ENCODE results near the gene PAX5.

DNA sequence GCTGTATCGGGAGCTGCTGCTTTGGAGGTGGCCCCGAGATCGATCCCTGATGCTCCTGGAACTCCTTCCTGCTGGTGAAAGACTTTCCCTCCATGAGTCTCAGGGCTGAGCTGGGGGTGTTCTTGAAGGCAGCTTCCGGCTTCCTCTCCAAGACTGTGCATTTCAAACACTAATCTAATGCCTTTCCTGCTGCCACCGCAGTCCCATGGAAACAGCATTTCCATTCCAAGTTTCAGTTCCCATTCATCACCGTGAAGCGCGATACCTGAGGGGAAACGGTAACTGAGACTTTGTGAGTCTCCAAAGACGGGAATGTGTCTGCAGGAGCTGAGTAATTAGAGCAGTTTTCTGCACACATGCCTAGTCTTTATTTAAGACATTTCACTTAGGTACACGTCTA, 230.1 kb downstream of the PAX5 start:
- TF ChIP-seq, protein P1, sequence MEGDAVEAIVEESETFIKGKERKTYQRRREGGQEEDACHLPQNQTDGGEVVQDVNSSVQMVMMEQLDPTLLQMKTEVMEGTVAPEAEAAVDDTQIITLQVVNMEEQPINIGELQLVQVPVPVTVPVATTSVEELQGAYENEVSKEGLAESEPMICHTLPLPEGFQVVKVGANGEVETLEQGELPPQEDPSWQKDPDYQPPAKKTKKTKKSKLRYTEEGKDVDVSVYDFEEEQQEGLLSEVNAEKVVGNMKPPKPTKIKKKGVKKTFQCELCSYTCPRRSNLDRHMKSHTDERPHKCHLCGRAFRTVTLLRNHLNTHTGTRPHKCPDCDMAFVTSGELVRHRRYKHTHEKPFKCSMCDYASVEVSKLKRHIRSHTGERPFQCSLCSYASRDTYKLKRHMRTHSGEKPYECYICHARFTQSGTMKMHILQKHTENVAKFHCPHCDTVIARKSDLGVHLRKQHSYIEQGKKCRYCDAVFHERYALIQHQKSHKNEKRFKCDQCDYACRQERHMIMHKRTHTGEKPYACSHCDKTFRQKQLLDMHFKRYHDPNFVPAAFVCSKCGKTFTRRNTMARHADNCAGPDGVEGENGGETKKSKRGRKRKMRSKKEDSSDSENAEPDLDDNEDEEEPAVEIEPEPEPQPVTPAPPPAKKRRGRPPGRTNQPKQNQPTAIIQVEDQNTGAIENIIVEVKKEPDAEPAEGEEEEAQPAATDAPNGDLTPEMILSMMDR (tag by site-specific recombination; IDR thresholded peaks at IDR 0.05) = no peak
- TF ChIP-seq ZNF146 (tag by site-specific recombination; IDR thresholded peaks at IDR 0.05) = no peak
- TF ChIP-seq REPIN1 (tag by site-specific recombination; IDR thresholded peaks at IDR 0.05; ENCODE audit: low read depth) = no peak
- TF ChIP-seq, protein P2, sequence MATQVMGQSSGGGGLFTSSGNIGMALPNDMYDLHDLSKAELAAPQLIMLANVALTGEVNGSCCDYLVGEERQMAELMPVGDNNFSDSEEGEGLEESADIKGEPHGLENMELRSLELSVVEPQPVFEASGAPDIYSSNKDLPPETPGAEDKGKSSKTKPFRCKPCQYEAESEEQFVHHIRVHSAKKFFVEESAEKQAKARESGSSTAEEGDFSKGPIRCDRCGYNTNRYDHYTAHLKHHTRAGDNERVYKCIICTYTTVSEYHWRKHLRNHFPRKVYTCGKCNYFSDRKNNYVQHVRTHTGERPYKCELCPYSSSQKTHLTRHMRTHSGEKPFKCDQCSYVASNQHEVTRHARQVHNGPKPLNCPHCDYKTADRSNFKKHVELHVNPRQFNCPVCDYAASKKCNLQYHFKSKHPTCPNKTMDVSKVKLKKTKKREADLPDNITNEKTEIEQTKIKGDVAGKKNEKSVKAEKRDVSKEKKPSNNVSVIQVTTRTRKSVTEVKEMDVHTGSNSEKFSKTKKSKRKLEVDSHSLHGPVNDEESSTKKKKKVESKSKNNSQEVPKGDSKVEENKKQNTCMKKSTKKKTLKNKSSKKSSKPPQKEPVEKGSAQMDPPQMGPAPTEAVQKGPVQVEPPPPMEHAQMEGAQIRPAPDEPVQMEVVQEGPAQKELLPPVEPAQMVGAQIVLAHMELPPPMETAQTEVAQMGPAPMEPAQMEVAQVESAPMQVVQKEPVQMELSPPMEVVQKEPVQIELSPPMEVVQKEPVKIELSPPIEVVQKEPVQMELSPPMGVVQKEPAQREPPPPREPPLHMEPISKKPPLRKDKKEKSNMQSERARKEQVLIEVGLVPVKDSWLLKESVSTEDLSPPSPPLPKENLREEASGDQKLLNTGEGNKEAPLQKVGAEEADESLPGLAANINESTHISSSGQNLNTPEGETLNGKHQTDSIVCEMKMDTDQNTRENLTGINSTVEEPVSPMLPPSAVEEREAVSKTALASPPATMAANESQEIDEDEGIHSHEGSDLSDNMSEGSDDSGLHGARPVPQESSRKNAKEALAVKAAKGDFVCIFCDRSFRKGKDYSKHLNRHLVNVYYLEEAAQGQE (tag by site-specific recombination; IDR thresholded peaks at IDR 0.05) = no peak
- TF ChIP-seq, protein P3, sequence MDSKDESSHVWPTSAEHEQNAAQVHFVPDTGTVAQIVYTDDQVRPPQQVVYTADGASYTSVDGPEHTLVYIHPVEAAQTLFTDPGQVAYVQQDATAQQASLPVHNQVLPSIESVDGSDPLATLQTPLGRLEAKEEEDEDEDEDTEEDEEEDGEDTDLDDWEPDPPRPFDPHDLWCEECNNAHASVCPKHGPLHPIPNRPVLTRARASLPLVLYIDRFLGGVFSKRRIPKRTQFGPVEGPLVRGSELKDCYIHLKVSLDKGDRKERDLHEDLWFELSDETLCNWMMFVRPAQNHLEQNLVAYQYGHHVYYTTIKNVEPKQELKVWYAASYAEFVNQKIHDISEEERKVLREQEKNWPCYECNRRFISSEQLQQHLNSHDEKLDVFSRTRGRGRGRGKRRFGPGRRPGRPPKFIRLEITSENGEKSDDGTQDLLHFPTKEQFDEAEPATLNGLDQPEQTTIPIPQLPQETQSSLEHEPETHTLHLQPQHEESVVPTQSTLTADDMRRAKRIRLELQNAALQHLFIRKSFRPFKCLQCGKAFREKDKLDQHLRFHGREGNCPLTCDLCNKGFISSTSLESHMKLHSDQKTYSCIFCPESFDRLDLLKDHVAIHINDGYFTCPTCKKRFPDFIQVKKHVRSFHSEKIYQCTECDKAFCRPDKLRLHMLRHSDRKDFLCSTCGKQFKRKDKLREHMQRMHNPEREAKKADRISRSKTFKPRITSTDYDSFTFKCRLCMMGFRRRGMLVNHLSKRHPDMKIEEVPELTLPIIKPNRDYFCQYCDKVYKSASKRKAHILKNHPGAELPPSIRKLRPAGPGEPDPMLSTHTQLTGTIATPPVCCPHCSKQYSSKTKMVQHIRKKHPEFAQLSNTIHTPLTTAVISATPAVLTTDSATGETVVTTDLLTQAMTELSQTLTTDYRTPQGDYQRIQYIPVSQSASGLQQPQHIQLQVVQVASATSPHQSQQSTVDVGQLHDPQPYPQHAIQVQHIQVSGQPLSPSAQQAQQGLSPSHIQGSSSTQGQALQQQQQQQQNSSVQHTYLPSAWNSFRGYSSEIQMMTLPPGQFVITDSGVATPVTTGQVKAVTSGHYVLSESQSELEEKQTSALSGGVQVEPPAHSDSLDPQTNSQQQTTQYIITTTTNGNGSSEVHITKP (tag by site-specific recombination; IDR thresholded peaks at IDR 0.05) = no peak
- TF ChIP-seq, protein P4, sequence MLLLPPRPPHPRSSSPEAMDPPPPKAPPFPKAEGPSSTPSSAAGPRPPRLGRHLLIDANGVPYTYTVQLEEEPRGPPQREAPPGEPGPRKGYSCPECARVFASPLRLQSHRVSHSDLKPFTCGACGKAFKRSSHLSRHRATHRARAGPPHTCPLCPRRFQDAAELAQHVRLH (tag by site-specific recombination; IDR thresholded peaks at IDR 0.05) = no peak

All from HEK293 (cell line).